ENCODE results near the gene EED. TPM values are rescaled to one million over a fixed set of nuclear protein-coding genes. Genes with fewer than 3 reads are reported as not detected.
A peak's percentile ranks its signal among the peaks of the same experiment; 100 is the strongest.

Gene EED
- total RNA-seq, 1 donor from 2014 or later, result 44.7 TPM

DNA sequence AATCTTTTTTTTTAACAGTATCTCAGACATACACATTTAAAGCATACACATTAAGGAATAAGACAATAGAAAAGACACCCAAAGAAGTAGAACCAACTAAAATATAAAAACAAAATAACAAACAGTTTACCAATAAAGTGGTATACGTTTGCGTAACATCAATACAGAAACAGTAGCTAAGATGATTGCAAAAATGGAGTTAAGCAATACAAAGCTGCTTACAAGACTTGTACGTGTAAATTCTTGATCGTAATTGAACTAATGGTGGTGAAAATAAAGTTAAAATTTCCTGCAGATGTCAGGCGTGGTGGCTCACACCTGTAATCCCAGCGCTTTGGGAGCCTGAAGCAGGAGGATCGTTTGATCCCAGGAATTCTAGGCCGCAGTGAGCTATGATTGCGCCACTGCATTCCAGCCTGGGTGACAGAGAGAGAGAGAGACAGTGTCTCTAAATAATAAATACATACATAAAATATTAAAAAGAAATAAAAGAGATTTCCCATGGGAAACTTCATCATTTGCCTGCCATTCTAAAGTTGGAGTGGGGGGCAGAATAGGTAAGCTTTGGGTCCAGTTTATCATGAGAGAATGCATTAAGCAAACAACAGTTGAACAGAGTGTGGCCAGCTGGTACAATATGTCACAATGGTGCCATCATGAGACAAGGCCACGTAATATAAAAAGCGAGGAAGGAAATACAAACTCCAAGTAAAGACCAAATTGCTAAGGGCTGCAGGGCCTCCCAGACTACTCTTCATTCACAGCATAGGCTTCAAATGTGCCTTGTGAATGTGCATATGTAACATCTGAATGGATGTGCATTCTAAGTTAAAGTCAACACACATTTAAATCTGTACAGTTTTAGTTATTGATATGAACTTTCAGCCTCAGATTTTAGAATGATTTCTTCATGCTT is 38.9 kb upstream of the EED start:
- peaks cover 5% of the 10 kb centered on the region for H3K4me1 Mint-ChIP-seq (ENCODE audit: unreplicated experiment)
- no peaks in the 10 kb centered on the region for H3K27me3 Mint-ChIP-seq
- H3K4me3 Mint-ChIP-seq, result no peak overlapping the region
- no peak for DNase-seq (ENCODE audit: extremely low spot score, unreplicated experiment)
- no peaks in the 10 kb centered on the region for H3K36me3 Mint-ChIP-seq
- H3K27ac Mint-ChIP-seq, result no peak overlapping the region
- peaks cover 5% of the 10 kb centered on the region for H3K9me3 Mint-ChIP-seq
- TF ChIP-seq, protein P1, sequence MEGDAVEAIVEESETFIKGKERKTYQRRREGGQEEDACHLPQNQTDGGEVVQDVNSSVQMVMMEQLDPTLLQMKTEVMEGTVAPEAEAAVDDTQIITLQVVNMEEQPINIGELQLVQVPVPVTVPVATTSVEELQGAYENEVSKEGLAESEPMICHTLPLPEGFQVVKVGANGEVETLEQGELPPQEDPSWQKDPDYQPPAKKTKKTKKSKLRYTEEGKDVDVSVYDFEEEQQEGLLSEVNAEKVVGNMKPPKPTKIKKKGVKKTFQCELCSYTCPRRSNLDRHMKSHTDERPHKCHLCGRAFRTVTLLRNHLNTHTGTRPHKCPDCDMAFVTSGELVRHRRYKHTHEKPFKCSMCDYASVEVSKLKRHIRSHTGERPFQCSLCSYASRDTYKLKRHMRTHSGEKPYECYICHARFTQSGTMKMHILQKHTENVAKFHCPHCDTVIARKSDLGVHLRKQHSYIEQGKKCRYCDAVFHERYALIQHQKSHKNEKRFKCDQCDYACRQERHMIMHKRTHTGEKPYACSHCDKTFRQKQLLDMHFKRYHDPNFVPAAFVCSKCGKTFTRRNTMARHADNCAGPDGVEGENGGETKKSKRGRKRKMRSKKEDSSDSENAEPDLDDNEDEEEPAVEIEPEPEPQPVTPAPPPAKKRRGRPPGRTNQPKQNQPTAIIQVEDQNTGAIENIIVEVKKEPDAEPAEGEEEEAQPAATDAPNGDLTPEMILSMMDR (conservative IDR thresholded peaks at IDR 0.05), result no peak

DNA sequence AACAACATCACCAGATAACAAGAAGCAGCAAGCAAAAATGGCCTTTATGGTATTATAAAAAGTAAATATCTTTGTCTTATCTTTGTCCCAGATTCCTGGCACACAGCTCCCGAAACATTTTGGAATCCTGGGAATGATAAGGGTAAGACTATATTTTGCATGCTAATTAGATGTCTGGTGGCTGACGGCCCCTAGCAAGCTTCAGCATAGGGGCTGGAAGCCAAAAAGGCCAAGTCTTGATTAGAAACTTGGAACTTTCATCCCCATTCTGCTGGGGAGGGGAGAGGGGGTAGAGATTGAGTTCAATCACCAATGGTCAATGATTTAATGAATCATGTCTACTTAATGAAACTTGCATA is 38.2 kb upstream of the EED start:
- Mint-ChIP-seq H3K4me3 (no peak overlapping the region), H3K36me3 (no peaks in the 10 kb centered on the region), H3K9me3 (peaks cover 5% of the 10 kb centered on the region), H3K27me3 (no peaks in the 10 kb centered on the region), H3K4me1 (ENCODE audit: unreplicated experiment) (peaks cover 5% of the 10 kb centered on the region), H3K27ac (no peak overlapping the region)
- DNase-seq (ENCODE audit: extremely low spot score, unreplicated experiment), result no peak
- TF ChIP-seq, protein P1 (conservative IDR thresholded peaks at IDR 0.05), result no peak

DNA sequence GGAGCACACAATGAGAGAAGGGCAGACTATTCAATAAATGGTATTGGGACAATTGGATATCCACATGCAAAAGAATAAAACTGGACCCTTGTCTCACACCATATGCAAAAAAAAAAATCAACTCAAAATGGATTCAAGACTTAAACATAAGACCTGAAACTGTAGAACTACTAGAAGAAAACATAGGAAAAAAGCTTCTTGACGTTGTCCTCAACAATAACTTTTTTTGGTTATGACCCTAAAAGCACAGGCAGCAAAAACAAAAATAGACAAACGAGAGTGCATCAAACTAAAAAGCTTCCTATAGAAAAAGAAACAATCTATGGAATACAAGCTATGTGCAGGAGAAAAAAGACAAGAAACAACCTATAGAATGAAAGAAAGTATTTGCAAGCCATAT is 37.1 kb upstream of the EED start:
- H3K9me3 Mint-ChIP-seq, result peaks cover 5% of the 10 kb centered on the region
- TF ChIP-seq, protein P1 (conservative IDR thresholded peaks at IDR 0.05), result no peak
- DNase-seq (ENCODE audit: extremely low spot score, unreplicated experiment), result no peak
- H3K27me3 Mint-ChIP-seq, result no peaks in the 10 kb centered on the region
- peaks cover 5% of the 10 kb centered on the region for H3K4me1 Mint-ChIP-seq (ENCODE audit: unreplicated experiment)
- H3K27ac Mint-ChIP-seq, result no peak overlapping the region
- no peaks in the 10 kb centered on the region for H3K36me3 Mint-ChIP-seq
- no peak overlapping the region for H3K4me3 Mint-ChIP-seq

DNA sequence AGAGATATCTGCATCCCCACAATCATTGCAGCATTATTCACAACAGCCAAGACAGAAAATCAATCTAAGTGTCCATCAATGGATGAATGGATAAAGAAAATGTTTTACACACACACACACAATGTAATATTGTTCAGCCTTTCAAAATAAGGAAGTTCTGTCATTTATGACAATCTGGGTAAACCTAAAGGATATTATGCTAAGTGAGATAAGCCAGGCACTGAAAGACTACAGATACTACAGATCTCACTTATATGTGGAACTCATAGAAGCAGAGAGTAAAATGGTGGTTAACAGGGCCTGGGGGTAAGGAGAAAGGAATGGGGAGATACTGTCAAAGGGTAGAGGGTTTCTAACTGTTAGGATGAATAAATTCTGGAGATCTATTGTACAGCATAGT is 36.0 kb upstream of the EED start:
- TF ChIP-seq, protein P1 (conservative IDR thresholded peaks at IDR 0.05), result no peak
- Mint-ChIP-seq H3K9me3 (peaks cover 5% of the 10 kb centered on the region), H3K27me3 (no peaks in the 10 kb centered on the region), H3K4me1 (ENCODE audit: unreplicated experiment) (peaks cover 5% of the 10 kb centered on the region), H3K36me3 (no peaks in the 10 kb centered on the region), H3K27ac (no peak overlapping the region), H3K4me3 (no peak overlapping the region)
- no peak for DNase-seq (ENCODE audit: extremely low spot score, unreplicated experiment)

DNA sequence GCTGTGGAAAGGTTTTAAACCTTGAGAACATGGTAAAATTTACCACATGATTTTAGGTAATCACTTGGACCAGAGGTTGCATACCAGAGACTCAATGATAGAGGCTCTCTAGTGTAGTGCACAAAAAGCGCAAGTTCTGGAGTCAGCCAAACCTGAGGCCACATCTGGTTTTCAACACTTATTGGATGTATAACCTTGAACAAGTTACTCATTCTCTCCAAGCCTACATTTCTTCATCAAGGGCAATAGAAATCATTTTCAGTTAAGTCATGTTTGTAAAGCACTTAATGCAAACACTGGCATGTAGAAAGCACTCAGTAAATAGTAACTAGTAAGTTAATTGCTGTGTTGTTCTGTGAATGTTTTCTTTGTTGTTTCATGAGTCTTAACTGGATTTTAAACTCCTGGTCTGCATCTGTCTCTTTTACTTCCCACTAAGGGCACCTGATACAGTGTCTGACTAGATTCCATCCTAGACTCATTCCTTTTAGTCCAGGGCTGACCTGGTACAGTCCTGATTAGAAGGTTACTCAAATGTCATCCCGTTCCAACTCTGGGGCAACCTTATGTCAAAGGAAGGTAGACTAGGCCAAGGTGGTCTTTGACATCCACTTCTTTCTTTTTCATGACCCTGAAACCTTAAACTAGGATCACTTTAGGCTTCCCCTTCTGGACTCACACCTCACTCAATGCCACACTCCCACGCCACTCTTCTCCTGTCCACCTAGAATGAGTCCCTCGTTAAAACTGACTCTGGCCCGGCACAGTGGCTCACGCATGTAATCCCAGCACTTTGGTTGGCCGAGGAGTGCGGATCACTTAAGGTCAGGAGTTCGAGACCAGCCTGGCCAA is 34.5 kb upstream of the EED start:
- H3K9me3 Mint-ChIP-seq, result peaks cover 9% of the 10 kb centered on the region
- no peaks in the 10 kb centered on the region for H3K4me1 Mint-ChIP-seq (ENCODE audit: unreplicated experiment)
- no peak for DNase-seq (ENCODE audit: extremely low spot score, unreplicated experiment)
- H3K27ac Mint-ChIP-seq, result peak overlapping the region; percentile 8
- TF ChIP-seq, protein P1 (conservative IDR thresholded peaks at IDR 0.05), result no peak
- H3K27me3 Mint-ChIP-seq, result no peaks in the 10 kb centered on the region
- no peaks in the 10 kb centered on the region for H3K36me3 Mint-ChIP-seq
- H3K4me3 Mint-ChIP-seq, result no peak overlapping the region
